Fibroblast of the conjunctiva (primary cell): ENCODE results near the gene ADD3.

Experiments used
- DNase-seq: peaks from one replicate; pipeline ENCODE4 v3.0.0-alpha.2; 2010; ENCODE audit warnings: low read depth

The ADD3 gene

DNA sequence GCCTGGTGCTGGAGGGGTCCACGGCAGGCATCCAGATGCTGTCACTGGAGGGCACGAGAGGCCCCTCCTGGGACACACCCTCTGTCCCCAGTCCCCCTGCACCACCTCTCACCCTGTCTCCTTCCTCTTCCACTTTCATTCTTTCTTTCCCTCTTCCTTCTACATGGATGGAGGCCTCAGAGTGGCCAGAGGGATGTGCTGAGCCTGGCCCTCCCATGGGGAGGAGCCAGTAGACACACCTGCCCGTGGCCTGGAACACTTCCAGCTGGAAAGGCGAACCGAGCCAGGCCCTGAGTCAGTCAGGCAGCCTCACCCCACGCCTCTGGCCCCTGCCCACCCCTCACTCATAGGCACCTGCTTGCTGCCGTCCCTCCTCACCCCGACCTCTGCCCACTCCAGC, 143.7 kb downstream of the ADD3 start:
- DNase-seq, result no peak

DNA sequence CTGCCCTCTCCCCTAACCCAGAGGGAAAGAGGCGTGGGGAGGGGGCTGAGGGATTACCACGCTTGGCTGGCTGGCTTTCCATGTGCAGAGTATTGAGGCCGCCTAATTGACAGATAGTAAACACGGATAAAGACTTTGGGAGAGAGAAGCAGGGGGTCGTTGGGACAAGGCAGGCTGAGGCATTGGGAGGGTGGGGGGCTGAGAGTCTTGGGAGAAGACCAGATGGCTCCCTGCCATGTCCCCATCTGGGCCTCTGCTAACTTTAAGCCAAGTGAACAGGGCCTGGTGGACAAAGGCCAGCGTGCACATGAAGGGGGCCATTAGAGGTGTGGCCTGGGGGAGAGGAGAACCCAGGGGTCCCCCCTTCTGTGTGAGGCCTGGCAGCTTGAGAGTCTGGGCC, 144.2 kb downstream of the ADD3 start:
- DNase-seq, result no peak

DNA sequence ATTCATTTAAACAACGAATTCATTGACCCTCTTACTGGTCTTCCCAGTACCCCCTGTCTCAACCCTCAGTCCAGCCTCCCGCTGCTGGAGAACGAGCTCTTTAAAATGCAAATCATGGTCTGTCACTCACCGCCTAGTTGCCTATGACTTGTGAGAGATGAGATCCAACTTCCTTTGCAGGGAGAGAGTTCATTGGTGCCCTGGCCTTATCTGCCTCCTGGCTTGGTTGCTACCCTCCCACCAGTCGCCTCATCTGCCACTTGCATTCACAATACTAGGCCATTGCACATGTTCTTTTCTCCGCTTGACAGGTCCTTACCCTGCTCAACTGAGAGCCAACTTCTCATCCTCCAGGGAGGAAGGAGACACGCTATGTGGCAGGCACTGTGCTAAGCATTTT, 145.6 kb downstream of the ADD3 start:
- DNase-seq, result no peak

DNA sequence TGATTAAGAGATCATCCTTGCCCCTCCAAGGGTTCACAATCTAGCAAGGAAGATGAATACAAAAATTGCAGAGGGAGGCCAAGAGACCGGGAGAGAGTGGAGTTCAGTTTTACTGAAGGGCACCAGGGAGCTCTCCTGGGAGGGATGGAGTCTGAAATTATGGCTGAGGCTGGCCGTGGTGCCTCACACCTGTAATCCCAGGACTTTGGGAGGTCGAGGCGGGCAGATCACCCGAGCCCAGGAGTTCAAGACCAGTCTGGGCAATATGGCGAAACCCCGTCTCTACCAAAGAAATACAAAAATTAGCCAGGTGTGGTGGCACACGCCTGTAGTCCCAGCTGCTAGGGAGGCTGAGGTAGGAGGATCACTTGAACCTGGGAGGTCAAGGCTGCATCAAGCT, 148.3 kb downstream of the ADD3 start:
- DNase-seq, result no peak

DNA sequence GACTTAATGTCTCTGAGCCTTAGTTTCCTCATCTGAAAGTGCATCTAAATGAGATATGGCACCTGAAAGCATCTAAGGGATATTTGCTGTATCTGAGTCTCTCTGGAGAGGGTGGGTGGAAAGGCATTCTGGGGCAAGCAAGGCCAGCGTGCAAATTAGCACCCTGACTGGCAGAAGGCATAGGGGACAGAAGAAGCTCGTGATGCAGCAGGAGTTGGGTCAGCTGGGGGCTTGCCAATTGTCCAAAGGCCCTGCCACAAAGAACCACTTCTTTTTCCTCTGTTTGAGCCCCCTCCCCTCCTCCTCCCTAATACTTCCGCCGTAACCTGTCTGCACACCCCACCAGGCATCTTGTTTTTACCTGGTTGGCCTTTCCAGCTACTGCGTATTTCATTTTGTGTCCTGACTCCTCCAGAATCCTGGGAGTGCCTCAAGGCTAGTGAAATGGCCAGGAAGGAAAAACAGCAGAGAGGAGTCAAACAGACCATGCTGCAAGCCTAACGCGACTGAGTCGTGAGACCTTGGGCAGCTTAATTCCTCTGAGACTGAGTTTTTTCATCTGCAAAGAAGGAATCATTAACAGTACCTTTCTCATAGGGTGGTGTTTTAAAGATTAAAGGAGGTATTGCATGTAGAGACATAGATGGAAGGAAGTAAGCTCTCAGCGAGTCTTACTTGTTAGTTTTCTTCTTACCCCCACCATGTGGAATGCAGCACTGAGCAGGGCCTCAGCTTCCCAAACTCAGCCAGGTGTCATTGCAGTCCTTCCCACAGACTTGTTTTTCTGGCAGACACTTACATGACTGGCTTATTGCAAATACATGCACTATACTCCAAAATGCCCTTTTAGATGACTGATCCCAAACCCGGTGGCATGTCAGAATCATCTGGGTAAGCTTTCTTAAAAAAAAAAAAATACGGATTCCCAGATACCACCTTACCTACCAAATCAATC, 150.5 kb downstream of the ADD3 start:
- DNase-seq, result no peak

DNA sequence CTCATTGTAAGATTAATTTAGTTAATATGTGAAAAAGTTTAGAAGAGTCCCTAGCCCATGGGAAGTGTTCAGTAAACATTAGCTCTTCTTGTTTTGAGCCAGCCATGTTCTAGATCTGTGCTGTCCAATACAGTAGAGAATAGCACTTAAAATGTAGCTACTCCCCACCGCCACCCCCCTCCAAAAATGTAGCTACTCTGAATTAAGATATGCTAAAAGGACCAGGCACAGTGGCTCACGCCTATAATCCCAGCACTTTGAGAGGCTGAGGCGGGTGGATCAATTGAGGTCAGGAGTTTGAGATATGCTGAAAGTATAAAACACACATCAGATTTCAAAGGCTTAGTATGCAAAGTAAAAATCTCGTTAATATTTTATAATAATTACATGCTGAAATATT, 152.3 kb downstream of the ADD3 start:
- no peak for DNase-seq

DNA sequence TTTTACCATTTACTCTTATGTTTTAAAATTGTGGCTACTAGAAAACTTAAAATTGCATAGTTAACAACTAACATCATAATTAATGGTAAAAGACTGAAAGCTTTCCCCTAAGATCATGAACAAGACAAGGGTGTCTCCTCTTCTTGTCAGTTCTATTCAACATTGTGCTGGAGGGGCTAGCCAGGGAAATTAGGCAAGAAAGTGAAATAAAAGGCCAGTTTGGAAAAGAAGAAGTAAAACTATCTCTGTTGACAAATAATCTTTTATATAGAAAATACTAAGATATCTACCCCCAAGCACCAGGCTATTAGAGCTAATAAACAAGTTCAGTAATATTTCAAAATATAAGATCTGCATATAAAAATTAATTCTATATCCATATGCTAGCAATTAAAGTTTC, 152.7 kb downstream of the ADD3 start:
- DNase-seq, result no peak

DNA sequence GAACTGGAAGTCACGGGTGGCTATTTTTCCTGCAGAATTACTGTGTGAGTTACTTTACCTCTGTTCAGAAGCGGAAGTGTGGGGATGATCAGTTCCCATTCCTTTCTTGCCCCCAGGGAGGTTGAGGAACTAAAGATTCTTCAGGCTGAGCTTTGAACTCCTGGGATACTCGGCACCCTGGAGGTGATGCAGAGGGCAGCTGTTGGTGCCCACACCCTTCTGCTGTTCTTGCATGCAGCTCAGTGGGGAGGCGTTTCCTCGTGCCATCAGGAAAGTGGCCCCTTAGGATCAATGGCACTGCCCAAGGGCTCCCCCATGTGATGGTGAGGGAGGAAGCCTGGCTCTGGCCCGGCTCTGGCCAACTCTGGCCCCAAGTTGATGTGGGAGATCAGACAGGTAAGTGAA, 155.0 kb downstream of the ADD3 start:
- DNase-seq, result no peak

DNA sequence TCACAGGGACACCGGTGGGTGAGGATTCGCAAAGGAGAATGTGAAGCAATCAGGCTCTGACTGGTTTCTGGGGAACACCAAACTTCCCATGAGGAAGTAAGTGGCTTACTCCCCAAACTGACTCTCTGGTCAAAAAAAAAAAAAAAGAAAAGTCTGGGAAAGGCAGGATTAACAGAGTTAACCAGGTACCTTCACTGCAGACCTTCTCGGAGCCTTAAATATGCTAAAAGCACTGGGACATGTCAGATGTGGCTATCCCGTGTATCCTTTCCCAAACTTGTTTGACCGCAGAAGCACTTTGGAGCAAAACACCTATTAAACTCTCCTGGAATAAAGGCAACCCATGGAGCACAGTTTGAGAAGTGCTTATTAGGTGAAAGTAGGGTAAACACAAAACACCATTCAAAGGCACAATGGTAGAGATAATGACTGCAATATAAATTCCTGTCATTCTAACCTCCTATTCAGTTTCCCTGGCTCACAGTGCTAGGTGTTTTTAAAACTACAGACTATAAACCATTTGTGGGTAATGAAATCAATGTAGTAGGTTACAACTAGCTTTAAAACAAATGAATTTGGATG, 155.5 kb downstream of the ADD3 start:
- DNase-seq, result no peak

DNA sequence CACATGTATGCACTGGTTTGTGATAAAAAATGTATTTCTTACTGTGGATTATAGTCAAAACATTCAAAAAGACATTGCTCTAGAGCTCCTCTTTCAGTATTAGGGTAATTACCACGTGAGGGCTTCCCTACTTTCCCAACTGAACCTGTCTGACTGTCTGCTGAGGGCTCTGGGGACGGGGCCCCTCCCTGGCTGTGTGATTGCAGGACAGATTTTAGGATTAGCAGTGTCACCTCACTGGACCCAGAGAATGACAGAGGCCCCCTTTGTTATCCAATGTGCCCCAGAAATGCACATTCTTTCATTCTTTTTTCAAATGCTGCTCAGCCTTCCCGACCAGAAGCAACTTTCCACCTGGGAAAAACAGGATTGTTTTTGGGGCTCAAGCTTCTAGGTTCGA, 156.1 kb downstream of the ADD3 start:
- no peak for DNase-seq

DNA sequence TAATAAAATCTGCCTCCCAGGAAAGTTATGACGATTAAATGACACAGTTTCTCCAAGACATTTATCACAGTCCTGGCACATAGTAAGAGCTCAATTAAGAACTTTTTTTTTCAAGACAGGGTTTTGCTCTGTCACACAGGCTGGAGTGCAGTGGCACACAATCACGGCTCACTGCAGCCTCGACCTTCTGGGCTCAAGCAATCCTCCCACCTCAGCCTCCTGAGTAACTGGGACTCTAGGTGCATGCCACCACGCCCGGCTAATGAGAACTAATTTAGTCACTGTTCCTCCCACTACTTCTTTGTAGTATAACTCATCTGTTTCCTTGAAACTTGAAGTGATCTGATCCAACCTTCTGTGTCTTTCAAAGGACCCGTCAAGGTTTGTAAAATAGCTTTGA, 157.5 kb downstream of the ADD3 start:
- no peak for DNase-seq

DNA sequence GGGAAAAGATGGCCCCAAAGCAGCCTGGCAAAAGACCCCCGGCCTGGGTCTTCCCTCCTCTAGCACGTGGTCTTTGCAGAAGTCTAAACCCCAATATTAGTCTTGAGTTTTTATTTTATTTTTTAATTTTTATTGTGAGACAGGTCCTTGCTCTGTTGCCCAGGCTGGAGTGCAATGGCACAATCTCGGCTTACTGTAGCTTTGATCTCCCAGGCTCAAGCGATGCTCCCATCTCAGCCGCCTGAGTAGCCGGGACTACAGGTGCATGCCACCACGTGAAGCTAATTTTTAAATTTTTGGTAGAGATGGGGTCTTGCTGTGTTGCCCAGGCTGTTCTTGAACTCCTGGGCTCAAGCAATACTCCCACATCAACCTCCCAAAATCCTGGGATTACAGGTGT, 159.4 kb downstream of the ADD3 start:
- DNase-seq, result no peak

DNA sequence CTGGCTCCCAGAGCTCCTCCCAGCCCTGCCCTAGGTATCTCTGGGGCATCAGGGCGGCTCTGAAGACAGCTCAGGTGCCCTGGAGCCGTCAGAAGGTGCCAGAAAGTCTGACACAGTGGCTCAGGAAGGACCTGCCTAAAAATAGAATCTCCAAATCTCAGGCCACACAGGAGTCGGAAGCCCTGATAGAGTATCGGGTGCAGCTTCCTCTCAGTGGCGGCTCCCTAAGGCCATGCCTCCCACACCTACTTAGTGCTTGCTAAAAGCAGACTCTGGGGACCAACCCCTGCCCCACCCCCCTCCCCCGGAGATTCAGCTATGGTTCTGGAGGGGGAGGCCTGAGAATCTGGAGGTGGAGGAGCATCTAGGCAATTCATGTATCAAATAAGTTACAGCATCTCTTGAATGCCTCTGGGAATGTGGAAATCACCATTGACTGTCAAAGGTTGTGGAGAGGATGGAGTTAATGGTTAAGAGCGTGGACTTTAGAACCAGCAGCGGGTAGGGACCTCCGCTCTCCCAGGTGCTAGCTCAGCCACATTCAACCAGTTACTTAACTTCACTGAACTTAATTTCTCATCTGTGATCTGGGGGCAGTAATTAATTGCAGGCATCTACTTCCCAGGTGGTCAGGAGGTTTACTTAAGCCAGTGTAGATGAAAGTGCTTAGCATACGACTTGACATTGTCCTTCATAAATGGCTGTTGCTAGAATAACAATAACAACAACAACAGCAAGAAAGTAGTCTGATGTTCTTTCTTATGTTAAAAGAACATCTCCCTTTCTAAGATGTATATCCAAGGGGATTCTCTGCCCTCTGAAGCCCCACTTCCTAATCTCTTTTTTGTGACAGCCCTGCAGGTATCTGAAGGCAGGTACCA, 161.1 kb downstream of the ADD3 start:
- DNase-seq, result no peak

DNA sequence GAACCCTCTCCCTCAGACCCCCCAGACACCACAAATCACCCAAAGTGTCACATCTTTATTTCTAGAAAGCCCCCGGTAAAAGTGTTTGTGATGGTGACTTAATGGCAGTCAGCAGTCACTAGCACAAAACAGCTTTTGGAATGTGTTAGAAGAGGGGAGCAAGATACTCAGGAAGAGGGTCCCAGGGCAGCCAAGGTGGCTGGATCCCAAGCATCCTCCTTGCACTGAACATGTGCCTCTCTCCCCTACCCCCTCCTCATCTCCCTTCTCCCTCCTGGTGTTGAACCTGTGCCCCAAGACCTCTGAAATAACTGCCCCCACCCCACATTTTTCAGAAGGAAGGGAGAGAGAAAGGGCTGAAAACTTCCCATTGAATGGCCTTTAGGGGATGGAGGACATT, 161.8 kb downstream of the ADD3 start:
- no peak for DNase-seq

DNA sequence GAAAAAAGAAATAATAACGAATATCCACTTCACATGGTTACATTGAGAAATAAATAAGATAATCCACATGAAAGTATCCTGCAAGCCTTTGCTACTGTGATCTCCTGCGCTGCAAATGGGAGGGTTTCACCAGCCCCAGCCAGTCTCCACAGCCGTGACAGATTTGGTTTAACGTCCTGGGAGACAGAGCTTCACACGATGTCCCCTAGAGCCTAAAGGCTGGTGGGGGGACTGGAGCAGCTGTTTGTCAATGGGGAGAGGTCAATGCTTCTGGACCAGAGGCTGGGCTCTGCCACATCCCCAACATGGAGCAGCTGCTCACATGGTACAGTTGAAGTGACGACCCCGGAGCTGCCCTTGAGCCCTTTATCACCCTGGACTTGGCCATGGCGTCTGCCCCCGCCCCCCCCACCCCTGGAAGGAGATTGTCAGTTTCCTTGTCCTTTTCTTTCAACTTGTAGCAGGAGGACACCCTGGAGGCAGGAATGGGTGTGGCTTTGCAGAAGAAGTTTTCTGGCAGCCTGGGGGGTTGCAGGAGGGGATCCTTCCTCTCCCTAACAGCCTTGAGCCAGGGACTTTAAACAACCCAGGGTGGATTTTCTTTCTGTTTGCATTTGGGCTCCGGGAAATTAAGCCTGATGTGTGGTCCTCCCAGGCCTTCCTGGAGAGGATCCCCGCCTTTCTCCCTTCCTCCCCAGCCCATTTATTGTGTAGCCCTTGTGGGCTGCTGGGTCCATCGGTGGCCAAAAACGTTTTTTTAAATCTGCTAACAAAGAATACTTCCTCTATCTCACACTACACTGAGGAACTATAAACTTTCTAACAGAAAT, 162.6 kb downstream of the ADD3 start:
- DNase-seq, result no peak

DNA sequence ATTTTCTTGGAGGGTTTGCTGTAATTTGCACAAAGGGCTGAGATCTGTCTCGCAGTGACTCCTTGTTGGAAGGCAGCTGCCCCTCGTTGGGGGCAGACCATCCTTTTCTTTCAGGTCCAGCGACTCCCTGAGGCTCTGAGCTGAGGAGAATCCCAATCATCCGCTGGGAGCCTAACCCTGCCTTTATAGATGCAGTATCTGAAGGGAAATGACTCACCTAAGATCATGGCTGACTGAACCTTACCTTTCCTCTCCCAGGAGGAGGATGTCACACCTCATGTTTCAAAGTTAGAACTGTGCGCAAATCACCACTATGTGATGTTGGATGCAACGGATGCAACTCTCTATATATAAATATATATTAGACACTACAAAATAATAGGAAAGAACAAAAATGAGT, 163.2 kb downstream of the ADD3 start:
- no peak for DNase-seq

DNA sequence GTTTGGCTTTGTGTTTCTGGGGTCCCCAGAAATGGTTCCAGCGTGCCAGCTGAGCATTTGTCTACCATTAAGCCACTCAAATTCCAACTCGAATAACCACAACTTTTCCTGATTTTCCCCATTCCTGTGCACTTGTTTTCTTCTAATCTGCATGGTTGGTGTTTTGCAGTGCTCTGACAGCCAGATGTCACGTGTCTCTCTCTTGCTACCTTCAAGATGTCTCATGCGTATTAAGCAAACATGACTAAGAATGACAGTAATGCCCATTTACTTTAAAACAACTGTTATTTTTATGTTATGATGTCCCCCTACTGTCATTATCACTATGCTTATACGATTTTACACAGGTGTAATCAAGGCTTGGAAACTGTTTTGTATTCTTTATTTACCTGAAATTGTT, 164.4 kb downstream of the ADD3 start:
- DNase-seq, result no peak

DNA sequence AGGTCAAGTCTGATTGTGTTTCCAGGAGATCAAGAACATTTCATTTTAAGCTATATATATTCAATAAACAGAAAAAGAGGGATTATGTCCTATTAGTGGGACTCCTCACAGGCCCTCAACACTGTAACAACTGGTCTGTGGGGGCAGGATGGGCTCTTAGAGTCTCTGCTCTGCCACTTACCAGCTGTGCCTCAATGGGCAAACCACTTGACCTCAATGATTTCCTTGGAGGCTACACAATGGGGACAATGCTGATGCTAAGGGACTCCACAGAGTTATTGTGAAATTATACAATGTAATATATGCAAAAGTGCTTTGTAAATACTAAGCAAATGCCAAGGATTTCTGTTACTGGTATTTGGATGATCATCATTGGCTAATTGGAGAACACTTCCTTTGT, 166.4 kb downstream of the ADD3 start:
- DNase-seq, result no peak

DNA sequence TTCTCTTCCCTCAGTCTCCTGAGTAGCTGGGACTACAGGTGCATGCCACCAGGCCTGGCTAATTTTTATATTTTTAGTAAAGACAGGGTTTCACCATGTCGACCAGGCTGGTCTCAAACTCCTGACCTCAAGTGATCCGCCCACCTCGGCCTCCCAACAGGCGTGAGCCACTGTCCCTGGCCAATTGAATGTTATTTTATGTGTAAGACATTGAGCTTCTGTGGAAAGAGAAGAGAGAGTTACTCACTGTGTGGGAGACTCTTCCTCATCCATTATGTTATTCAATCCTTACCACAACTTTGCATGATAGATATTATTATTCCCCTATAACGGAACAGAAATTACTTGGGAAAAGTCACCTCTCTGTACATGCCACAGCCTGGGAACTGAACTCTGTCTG, 167.0 kb downstream of the ADD3 start:
- no peak for DNase-seq

DNA sequence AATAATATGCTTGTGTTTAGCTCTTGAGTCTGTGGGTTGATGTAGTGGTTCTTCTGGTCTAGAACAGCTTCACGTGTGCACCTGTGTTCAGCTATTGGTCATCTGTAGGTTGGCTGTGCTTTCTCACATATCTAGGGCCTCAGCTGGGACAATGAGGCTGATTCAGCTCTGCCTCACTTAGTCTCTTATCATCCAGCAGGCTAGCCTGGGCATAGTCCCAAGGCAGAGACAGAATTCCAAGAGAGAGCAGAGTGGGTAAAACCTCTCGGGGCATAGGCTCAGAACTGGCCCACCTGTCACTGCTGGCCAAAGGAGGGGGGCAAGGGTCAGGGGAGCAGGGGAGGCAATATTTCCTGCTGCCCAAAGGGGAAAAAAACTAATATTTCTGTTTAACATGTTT, 167.6 kb downstream of the ADD3 start:
- no peak for DNase-seq

DNA sequence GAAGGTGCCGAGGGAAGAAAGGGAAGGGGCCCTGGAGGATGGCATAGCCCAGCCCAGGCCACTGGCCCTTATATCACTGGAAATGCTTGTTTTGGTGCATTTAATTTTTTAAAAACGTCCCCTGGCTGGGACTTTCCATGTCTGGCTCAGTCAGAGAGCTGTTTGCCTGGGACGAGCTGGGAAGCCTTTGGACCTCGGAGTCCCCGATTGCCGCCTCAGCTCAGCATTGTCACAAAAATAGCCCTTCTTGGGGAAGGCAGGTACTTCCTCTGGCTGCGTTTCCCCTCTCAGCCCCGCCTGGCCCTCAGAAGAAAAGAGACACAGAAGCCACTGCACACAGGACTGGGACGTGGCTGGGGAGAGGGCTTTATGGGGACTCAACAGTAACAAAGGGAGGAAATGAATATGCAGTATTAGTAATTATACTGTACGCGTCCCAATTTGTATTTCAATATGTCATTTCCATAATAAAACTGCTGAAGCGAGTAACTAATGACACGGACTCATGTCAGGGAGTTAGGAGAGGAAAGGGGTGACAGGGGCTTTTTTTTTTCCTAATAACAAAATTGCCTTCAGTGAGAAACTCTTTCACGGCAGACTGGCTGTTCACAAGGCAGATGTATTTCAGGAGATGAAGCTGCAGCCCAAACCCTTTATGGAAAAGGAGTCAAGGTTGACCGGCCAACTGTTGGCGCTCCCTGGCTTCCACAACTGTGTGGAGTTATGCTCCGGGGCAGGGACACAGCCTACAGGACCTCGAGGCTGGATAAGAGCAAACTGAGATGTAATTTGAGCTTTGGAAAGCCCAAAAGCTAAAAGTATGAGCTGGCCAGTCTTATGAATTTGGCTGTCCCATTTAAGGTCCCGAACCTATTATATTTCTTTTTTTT, 168.6 kb downstream of the ADD3 start:
- DNase-seq, result no peak
